Naive B cell (primary cell): Measurements from ENCODE around the gene TMEM91. TPM values are rescaled to one million over a fixed set of nuclear protein-coding genes. Genes with fewer than 3 reads are reported as not detected.

ENCODE experiments used
- ATAC-seq, 2 donors: fragments of 150-1000 bp; cut with Tn5 transposase; 2 replicates each; pipeline ENCODE4 v1.10.0; 2021; ENCODE audit warnings: low read depth in 2 of 2, mild to moderate bottlenecking in 2 of 2, moderate library complexity in 2 of 2
- DNase-seq: peaks from one replicate; pipeline ENCODE4 v3.0.0; 2022
- H3K27ac Mint-ChIP-seq, 6 donors: one replicate each; pipeline ENCODE4 v1.8.0; 2020 to 2022; ENCODE audit warnings: mild to moderate bottlenecking in 6 of 6, mixed read lengths in 6 of 6, moderate library complexity in 5 of 6, inconsistent platforms in 2 of 6
- H3K27me3 Mint-ChIP-seq, 3 donors: one replicate each; pipeline ENCODE4 v1.8.0; 2021 to 2022; ENCODE audit warnings: mixed read lengths in 3 of 3, mild to moderate bottlenecking in 1 of 3
- H3K36me3 Mint-ChIP-seq, 2 donors: one replicate each; pipeline ENCODE4 v1.8.0; 2020 to 2022; ENCODE audit warnings: mixed read lengths in 2 of 2, inconsistent platforms in 1 of 2, mild to moderate bottlenecking in 1 of 2
- H3K4me1 Mint-ChIP-seq, 3 donors: one replicate each; pipeline ENCODE4 v1.8.0; 2020 to 2022; ENCODE audit warnings: mixed read lengths in 3 of 3, inconsistent platforms in 1 of 3, mild to moderate bottlenecking in 1 of 3, moderate library complexity in 1 of 3
- H3K4me3 Mint-ChIP-seq, 8 donors: one replicate each; pipeline ENCODE4 v1.8.0; 2020 to 2022; ENCODE audit warnings: mild to moderate bottlenecking in 8 of 8, mixed read lengths in 8 of 8, moderate library complexity in 8 of 8, inconsistent platforms in 2 of 8
- H3K9me3 Mint-ChIP-seq, 7 donors: one replicate each; pipeline ENCODE4 v1.8.0; 2020 to 2022; ENCODE audit warnings: mixed read lengths in 7 of 7, mild to moderate bottlenecking in 5 of 7, inconsistent platforms in 2 of 7, moderate library complexity in 1 of 7
- polyA plus RNA-seq, 6 donors: library from polyadenylated mRNA; unstranded; fragments of 300-500 nt; fragmentation: Illumina TruSeq; gene quantifications; one replicate each; pipeline ENCODE4 v1.2.3, GENCODE V29; 2021; ENCODE audit warnings: low read depth in 6 of 6

TMEM91 gene
- polyA plus RNA-seq = 1 to 10 TPM in 5 of 6 donors, not detected in 1; 1.7 to 3.5 (median 2.2) TPM

GRCh38 chr19:41376241-41376997, at the start of gene TMEM91:
TMEM91 (plus strand) TSS chr19:41376533; CDS start chr19:41378310, 1,777 bp downstream.
- peak within 1 kb of the TSS in 5 of 6 donors; percentile 59 to 94 (median 75) for H3K27ac Mint-ChIP-seq
- H3K9me3 Mint-ChIP-seq = no peaks in the 10 kb centered on the region
- peaks cover 22 to 31% (median 27%) of the 10 kb centered on the region in 3 donors for H3K4me1 Mint-ChIP-seq
- DNase-seq (no peak), ATAC-seq (peak in 1 of 2 donors; percentile 37)
- no peaks in the 10 kb centered on the region for H3K27me3 Mint-ChIP-seq
- peak within 1 kb of the TSS; percentile 63 to 93 (median 82) for H3K4me3 Mint-ChIP-seq
- no peaks in the 10 kb centered on the region for H3K36me3 Mint-ChIP-seq

- Mint-ChIP-seq H3K27ac (peak overlapping the region; percentile 93 to 98 (median 98)), H3K9me3 (no peaks in the 10 kb centered on the region), H3K27me3 (no peaks in the 10 kb centered on the region), H3K4me1 (peaks cover 72 to 86% (median 77%) of the 10 kb centered on the region in 3 donors), H3K36me3 (peaks cover 5 to 21% of the 10 kb centered on the region in 2 donors), H3K4me3 (peak overlapping the region; percentile 64 to 91 (median 88))
- no peak for ATAC-seq
- DNase-seq = no peak
Measured at GRCh38 chr19:41327076-41327575, 49.2 kb upstream of the TMEM91 start.

- DNase-seq (peak; percentile 88), ATAC-seq (peak; percentile 53 to 59)
- peak overlapping the region; percentile 78 to 91 (median 86) for H3K4me3 Mint-ChIP-seq
- H3K4me1 Mint-ChIP-seq = peaks cover 69 to 82% (median 79%) of the 10 kb centered on the region in 3 donors
- no peaks in the 10 kb centered on the region for H3K27me3 Mint-ChIP-seq
- peak overlapping the region; percentile 96 to 100 (median 98) for H3K27ac Mint-ChIP-seq
- H3K9me3 Mint-ChIP-seq = no peaks in the 10 kb centered on the region
- peaks cover 5 to 24% of the 10 kb centered on the region in 2 donors for H3K36me3 Mint-ChIP-seq
Measured at GRCh38 chr19:41327576-41328156, 48.7 kb upstream of the TMEM91 start.

- ATAC-seq = peak; percentile 2
- peaks cover 5 to 28% of the 10 kb centered on the region in 2 donors for H3K36me3 Mint-ChIP-seq
- no peak for DNase-seq
- peak overlapping the region; percentile 77 to 91 (median 84) for H3K4me3 Mint-ChIP-seq
- H3K27ac Mint-ChIP-seq = peak overlapping the region; percentile 96 to 100 (median 98)
- H3K9me3 Mint-ChIP-seq = no peaks in the 10 kb centered on the region
- peaks cover 65 to 76% (median 75%) of the 10 kb centered on the region in 3 donors for H3K4me1 Mint-ChIP-seq
- no peaks in the 10 kb centered on the region for H3K27me3 Mint-ChIP-seq
Measured at GRCh38 chr19:41328157-41328841, 48.0 kb upstream of the TMEM91 start.

- DNase-seq (peak; percentile 37), ATAC-seq (no peak)
- no peaks in the 10 kb centered on the region for H3K9me3 Mint-ChIP-seq
- peak overlapping the region; percentile 77 to 91 (median 84) for H3K4me3 Mint-ChIP-seq
- H3K27ac Mint-ChIP-seq = peak overlapping the region; percentile 96 to 100 (median 98)
- peaks cover 5 to 28% of the 10 kb centered on the region in 2 donors for H3K36me3 Mint-ChIP-seq
- peaks cover 67 to 72% (median 72%) of the 10 kb centered on the region in 3 donors for H3K4me1 Mint-ChIP-seq
- no peaks in the 10 kb centered on the region for H3K27me3 Mint-ChIP-seq
Measured at GRCh38 chr19:41328842-41329225, 47.5 kb upstream of the TMEM91 start.

- no peak for ATAC-seq
- no peak for DNase-seq
- Mint-ChIP-seq H3K9me3 (no peaks in the 10 kb centered on the region), H3K27ac (peak overlapping the region; percentile 42 to 98 (median 80)), H3K4me3 (peak overlapping the region; percentile 40 to 84 (median 67)), H3K36me3 (peaks cover 8 to 28% of the 10 kb centered on the region in 2 donors), H3K4me1 (peaks cover 63 to 67% (median 65%) of the 10 kb centered on the region in 3 donors), H3K27me3 (no peaks in the 10 kb centered on the region)
Measured at GRCh38 chr19:41330481-41330880, 45.9 kb upstream of the TMEM91 start.

- Mint-ChIP-seq H3K4me1 (peaks cover 62 to 68% (median 67%) of the 10 kb centered on the region in 3 donors), H3K27me3 (no peaks in the 10 kb centered on the region), H3K27ac (peak overlapping the region in 4 of 6 donors; percentile 56 to 98 (median 68)), H3K4me3 (peak overlapping the region in 5 of 8 donors; percentile 0 to 86 (median 50)), H3K36me3 (peaks cover 8 to 28% of the 10 kb centered on the region in 2 donors), H3K9me3 (no peaks in the 10 kb centered on the region)
- ATAC-seq (no peak), DNase-seq (no peak)
Measured at GRCh38 chr19:41330946-41331678, 45.2 kb upstream of the TMEM91 start.

- Mint-ChIP-seq H3K4me3 (peak overlapping the region in 4 of 8 donors; percentile 12 to 44 (median 40)), H3K27ac (peak overlapping the region in 4 of 6 donors; percentile 75 to 98 (median 76)), H3K27me3 (no peaks in the 10 kb centered on the region), H3K36me3 (peaks cover 8 to 28% of the 10 kb centered on the region in 2 donors), H3K9me3 (no peaks in the 10 kb centered on the region), H3K4me1 (peaks cover 53 to 64% (median 63%) of the 10 kb centered on the region in 3 donors)
- DNase-seq (no peak), ATAC-seq (no peak)
Measured at GRCh38 chr19:41332000-41332399, 44.3 kb upstream of the TMEM91 start.

GRCh38 chr19:41332468-41332867, 43.9 kb upstream of the TMEM91 start:
- H3K4me3 Mint-ChIP-seq = peak overlapping the region in 3 of 8 donors; percentile 12 to 47 (median 44)
- H3K9me3 Mint-ChIP-seq = no peaks in the 10 kb centered on the region
- H3K4me1 Mint-ChIP-seq = peaks cover 51 to 62% (median 60%) of the 10 kb centered on the region in 3 donors
- DNase-seq (no peak), ATAC-seq (no peak)
- H3K27ac Mint-ChIP-seq = peak overlapping the region in 3 of 6 donors; percentile 75 to 98 (median 76)
- H3K36me3 Mint-ChIP-seq = peaks cover 10 to 30% of the 10 kb centered on the region in 2 donors
- H3K27me3 Mint-ChIP-seq = no peaks in the 10 kb centered on the region

GRCh38 chr19:41334793-41335192, 41.5 kb upstream of the TMEM91 start:
- peak; percentile 85 to 87 for ATAC-seq
- Mint-ChIP-seq H3K4me3 (peak overlapping the region; percentile 35 to 82 (median 58)), H3K36me3 (peaks cover 16 to 36% of the 10 kb centered on the region in 2 donors)

GRCh38 chr19:41335467-41335866, 40.9 kb upstream of the TMEM91 start:
- Mint-ChIP-seq H3K27me3 (no peaks in the 10 kb centered on the region), H3K36me3 (peaks cover 17 to 32% of the 10 kb centered on the region in 2 donors), H3K27ac (peak overlapping the region; percentile 66 to 98 (median 82)), H3K9me3 (no peaks in the 10 kb centered on the region), H3K4me1 (peaks cover 37 to 54% (median 50%) of the 10 kb centered on the region in 3 donors), H3K4me3 (peak overlapping the region in 6 of 8 donors; percentile 29 to 76 (median 46))
- DNase-seq (no peak), ATAC-seq (no peak)

More at GRCh38 chr19:41334793-41335192, 41.5 kb upstream of the TMEM91 start:
- Mint-ChIP-seq H3K4me1 (peaks cover 39 to 55% (median 51%) of the 10 kb centered on the region in 3 donors), H3K27ac (peak overlapping the region; percentile 80 to 98 (median 87)), H3K27me3 (no peaks in the 10 kb centered on the region), H3K9me3 (no peaks in the 10 kb centered on the region)
- DNase-seq = peak; percentile 53

GRCh38 chr19:41339936-41340335, 36.4 kb upstream of the TMEM91 start:
- DNase-seq (no peak), ATAC-seq (no peak)
- H3K27ac Mint-ChIP-seq = peak overlapping the region in 3 of 6 donors; percentile 7 to 65 (median 19)
- peaks cover 35 to 63% (median 54%) of the 10 kb centered on the region in 3 donors for H3K4me1 Mint-ChIP-seq
- no peak overlapping the region for H3K4me3 Mint-ChIP-seq
- H3K9me3 Mint-ChIP-seq = no peaks in the 10 kb centered on the region
- H3K27me3 Mint-ChIP-seq = no peaks in the 10 kb centered on the region
- H3K36me3 Mint-ChIP-seq = peaks cover 9 to 21% of the 10 kb centered on the region in 2 donors
